H1 (cell line): Measurements from ENCODE around the gene BUB1B. TPM values are rescaled to one million over a fixed set of nuclear protein-coding genes. Genes with fewer than 3 reads are reported as not detected.

Experiments
- CTCF ChIA-PET: fragments of 300-600 bp; sonication (Branson Sonifier 250); formaldehyde crosslinking; loops from one replicate; lab custom pipeline; 2021; ENCODE audit not compliant: partially characterized antibody; lab: Charles Lee
- POLR2A ChIA-PET: fragments of 300-600 bp; sonication (Branson Sonifier 250); formaldehyde crosslinking; loops from one replicate; lab custom pipeline; 2021; ENCODE audit warnings: inconsistent platforms; ENCODE audit not compliant: partially characterized antibody; lab: Charles Lee
- DNase-seq, 2 experiments: peaks; one replicate each; pipeline versions ENCODE4 v3.0.0 to v3.0.0-alpha.2; 2010 to 2022; ENCODE audit warnings: low spot score in 2 of 2, low read depth in 1 of 2, mixed read lengths in 1 of 2
- FAIRE-seq: peaks from 2 replicates; lab custom pipeline; 2011; peaks lifted over from hg19 to GRCh38; lab: Jason Lieb, UNC
- H2AFZ ChIP-seq: 2 replicates; pipeline ENCODE4 v1.8.1; 2012; ENCODE audit warnings: low read length, inconsistent platforms
- H2AK5ac ChIP-seq: 2 replicates; pipeline ENCODE4 v1.6.1; 2013; ENCODE audit warnings: low read depth, low read length
- H2BK120ac ChIP-seq: replicated peaks from 2 replicates; pipeline ENCODE3; 2013; ENCODE audit warnings: low read depth, low read length, inconsistent platforms
- H2BK12ac ChIP-seq: 2 replicates; pipeline ENCODE4 v1.6.1; 2013; ENCODE audit warnings: low read depth, low read length
- H2BK15ac ChIP-seq: 2 replicates; pipeline ENCODE4 v1.6.1; 2013; ENCODE audit warnings: low read length
- H2BK20ac ChIP-seq: 2 replicates; pipeline ENCODE4 v1.6.1; 2013; ENCODE audit warnings: low read length
- H2BK5ac ChIP-seq: 2 replicates; pipeline ENCODE4 v1.6.1; 2013; ENCODE audit warnings: low read depth, low read length
- H3K14ac ChIP-seq: 2 replicates; pipeline ENCODE4 v1.6.1; 2013; ENCODE audit warnings: inconsistent platforms; ENCODE audit not compliant: insufficient read length
- H3K18ac ChIP-seq: 2 replicates; pipeline ENCODE4 v1.6.1; 2013; ENCODE audit warnings: low read length; ENCODE audit errors: extremely low read depth
- H3K23ac ChIP-seq: 2 replicates; pipeline ENCODE4 v1.6.1; 2013; ENCODE audit warnings: inconsistent platforms; ENCODE audit not compliant: insufficient read length
- H3K23me2 ChIP-seq: 2 replicates; pipeline ENCODE4 v1.6.1; 2013; ENCODE audit warnings: low read depth, low read length
- H3K27ac ChIP-seq: 2 replicates; pipeline ENCODE4 v1.6.1; 2011; ENCODE audit warnings: low read depth, low read length, inconsistent platforms
- H3K27me3 ChIP-seq, 4 experiments: replicated peaks in 1 of 4; 1 replicate in 1 of 4; 2 replicates in 3 of 4; pipeline versions ENCODE4 v1.6.1 to v1.8.1; 2011 to 2013; ENCODE audit warnings: low read length in 3 of 4, mild to moderate bottlenecking in 3 of 4, inconsistent platforms in 2 of 4, mixed read lengths in 2 of 4, moderate library complexity in 1 of 4; ENCODE audit not compliant: control insufficient read depth in 3 of 4, insufficient read depth in 3 of 4; ENCODE audit errors: extremely low read depth in 1 of 4
- H3K36me3 ChIP-seq, 4 experiments: 2 replicates each; pipeline versions ENCODE4 v1.6.1 to v1.8.1; 2011 to 2013; ENCODE audit warnings: mild to moderate bottlenecking in 4 of 4, low read length in 3 of 4, moderate library complexity in 2 of 4, control low read depth in 1 of 4, inconsistent platforms in 1 of 4; ENCODE audit not compliant: insufficient read depth in 4 of 4, control insufficient read depth in 2 of 4
- H3K4ac ChIP-seq: replicated peaks from 2 replicates; pipeline ENCODE3; 2013; ENCODE audit warnings: low read length, low read depth, mixed read lengths, inconsistent platforms; ENCODE audit not compliant: insufficient read length
- H3K4me1 ChIP-seq, 4 experiments: replicated peaks in 1 of 4; 1 replicate in 1 of 4; 2 replicates in 3 of 4; pipeline versions ENCODE4 v1.6.1 to v1.8.1; 2011 to 2013; ENCODE audit warnings: low read length in 3 of 4, inconsistent platforms in 2 of 4, mixed read lengths in 1 of 4; ENCODE audit not compliant: insufficient read depth in 4 of 4, control insufficient read depth in 3 of 4
- H3K4me2 ChIP-seq, 2 experiments: 2 replicates each; pipeline versions ENCODE4 v1.6.1 to v1.8.1; 2011 to 2013; ENCODE audit warnings: low read depth in 2 of 2, low read length in 2 of 2, control low read depth in 1 of 2, inconsistent platforms in 1 of 2, mild to moderate bottlenecking in 1 of 2; ENCODE audit not compliant: insufficient read depth in 1 of 2
- H3K4me3 ChIP-seq, 4 experiments: fragments of 200-600, 300-600 bp in 1 of 4; sonication (generic), shearing (Covaris generic), sonication (Bioruptor Twin) in 1 of 4; 2 replicates each; pipeline versions ENCODE4 v1.5.1 to v1.8.1; 2011 to 2016; ENCODE audit warnings: low read length in 4 of 4, low read depth in 3 of 4, control low read depth in 2 of 4, inconsistent platforms in 2 of 4, mild to moderate bottlenecking in 2 of 4, mixed read lengths in 1 of 4, moderate library complexity in 1 of 4; ENCODE audit not compliant: insufficient read depth in 2 of 4; ENCODE audit errors: extremely low read depth in 1 of 4
- H3K56ac ChIP-seq: replicated peaks from 2 replicates; pipeline ENCODE3; 2013; ENCODE audit warnings: low read depth, mild to moderate bottlenecking, mixed read lengths, low read length, inconsistent platforms; ENCODE audit not compliant: insufficient read length
- H3K79me1 ChIP-seq: 2 replicates; pipeline ENCODE4 v1.6.1; 2013; ENCODE audit warnings: low read depth, low read length, control low read depth
- H3K79me2 ChIP-seq, 2 experiments: 2 replicates each; pipeline versions ENCODE4 v1.6.1 to v1.8.1; 2012 to 2013; ENCODE audit warnings: low read length in 2 of 2, mild to moderate bottlenecking in 2 of 2, inconsistent platforms in 1 of 2; ENCODE audit not compliant: insufficient read depth in 2 of 2, control insufficient read depth in 1 of 2
- H3K9ac ChIP-seq, 4 experiments: replicated peaks in 1 of 4; 1 replicate in 1 of 4; 2 replicates in 3 of 4; pipeline versions ENCODE4 v1.6.1 to v1.8.1; 2011 to 2013; ENCODE audit warnings: low read depth in 3 of 4, low read length in 3 of 4, control low read depth in 2 of 4, mild to moderate bottlenecking in 2 of 4, moderate library complexity in 2 of 4, inconsistent platforms in 1 of 4; ENCODE audit errors: extremely low read depth in 1 of 4
- H3K9me3 ChIP-seq, 2 experiments: 2 replicates each; pipeline versions ENCODE4 v1.6.1 to v1.8.1; 2012 to 2013; ENCODE audit warnings: mild to moderate bottlenecking in 2 of 2, moderate library complexity in 2 of 2, control low read depth in 1 of 2, inconsistent platforms in 1 of 2, low read depth in 1 of 2, low read length in 1 of 2, mixed read lengths in 1 of 2; ENCODE audit not compliant: insufficient read depth in 2 of 2
- H4K20me1 ChIP-seq, 2 experiments: replicated peaks in 1 of 2; 2 replicates each; pipeline versions ENCODE3 to v1.8.1; 2011 to 2013; ENCODE audit warnings: inconsistent platforms in 2 of 2, low read length in 2 of 2, mild to moderate bottlenecking in 1 of 2; ENCODE audit not compliant: insufficient read depth in 2 of 2, control insufficient read depth in 1 of 2
- H4K5ac ChIP-seq: 2 replicates; pipeline ENCODE4 v1.6.1; 2013; ENCODE audit warnings: low read length, low read depth, mixed read lengths, inconsistent platforms; ENCODE audit not compliant: insufficient read length
- H4K8ac ChIP-seq: 2 replicates; pipeline ENCODE4 v1.8.0; 2013; ENCODE audit warnings: mild to moderate bottlenecking, moderate library complexity, low read length, inconsistent platforms; ENCODE audit not compliant: insufficient read depth; ENCODE audit errors: extremely low read depth
- H4K91ac ChIP-seq: replicated peaks from 2 replicates; pipeline ENCODE3; 2013; ENCODE audit warnings: low read length, mixed read lengths, inconsistent platforms; ENCODE audit not compliant: insufficient read length
- BCL11A ChIP-seq, 2 experiments: IDR thresholded peaks; one replicate each; pipeline ENCODE4 v1.6.1; 2011; ENCODE audit warnings: low read depth in 2 of 2, low read length in 2 of 2, mild to moderate bottlenecking in 2 of 2
- CBX5 ChIP-seq: fragments of 300-800, 300-1000 bp; sonication (generic); IDR thresholded peaks from 2 replicates; pipeline ENCODE4 v1.7.1; 2016; ENCODE audit warnings: antibody characterized with exemption, low read length, low read depth
- GTF2F1 ChIP-seq: IDR thresholded peaks from 2 replicates; pipeline ENCODE4 v1.6.1; 2012; ENCODE audit warnings: low read depth, low read length, improper control_type of control experiment, borderline replicate concordance
- HDAC2 ChIP-seq, 2 experiments: fragments of 300-600 bp in 1 of 2; sonication (generic) in 1 of 2; IDR thresholded peaks; 2 replicates each; pipeline ENCODE4 v1.6.1; 2011 to 2012; ENCODE audit warnings: low read depth in 2 of 2, low read length in 2 of 2, mild to moderate bottlenecking in 2 of 2, moderate library complexity in 2 of 2, borderline replicate concordance in 1 of 2, inconsistent platforms in 1 of 2
- JUN ChIP-seq: IDR thresholded peaks from 2 replicates; pipeline ENCODE4 v1.6.1; 2011; ENCODE audit warnings: low read depth, mild to moderate bottlenecking, improper control_type of control experiment, low read length
- JUND ChIP-seq: IDR thresholded peaks from 2 replicates; pipeline ENCODE4 v1.6.1; 2011; ENCODE audit warnings: mild to moderate bottlenecking, improper control_type of control experiment, low read length
- NRF1 ChIP-seq: IDR thresholded peaks from 2 replicates; pipeline ENCODE4 v1.6.1; 2011; ENCODE audit warnings: mild to moderate bottlenecking, low read depth, low read length, improper control_type of control experiment
- POLR2AphosphoS5 ChIP-seq: IDR thresholded peaks from 2 replicates; pipeline ENCODE4 v1.6.1; 2011; ENCODE audit warnings: low read depth, low read length
- SAP30 ChIP-seq: fragments of 300-600 bp; sonication (generic); IDR thresholded peaks from 2 replicates; pipeline ENCODE4 v1.7.1; 2012; ENCODE audit warnings: low read length, moderate library complexity, mild to moderate bottlenecking, inconsistent platforms; ENCODE audit not compliant: insufficient read depth, insufficient replicate concordance
- SP4 ChIP-seq: IDR thresholded peaks from 2 replicates; pipeline ENCODE4 v1.6.1; 2012; ENCODE audit warnings: low read length, inconsistent platforms
- TAF1 ChIP-seq: IDR thresholded peaks from 2 replicates; pipeline ENCODE4 v1.6.1; 2011; ENCODE audit warnings: mild to moderate bottlenecking, low read depth, low read length
- TCF12 ChIP-seq: IDR thresholded peaks from 2 replicates; pipeline ENCODE4 v1.6.1; 2011; ENCODE audit warnings: low read depth, mild to moderate bottlenecking, low read length
- TEAD4 ChIP-seq: IDR thresholded peaks from 2 replicates; pipeline ENCODE4 v1.6.1; 2012; ENCODE audit warnings: low read depth, low read length, inconsistent platforms, mixed read lengths
- YY1 ChIP-seq: IDR thresholded peaks from 2 replicates; pipeline ENCODE4 v1.6.1; 2011; ENCODE audit warnings: low read depth, mild to moderate bottlenecking, low read length
- WGBS, 2 experiments: shearing (Covaris generic) in 1 of 2; methylation state at CpG; one replicate each; pipeline versions ENCODE4 v1.1.6 to v1.1.7; 2013 to 2015; ENCODE audit warnings: low lambda C conversion rate in 2 of 2, mixed read lengths in 2 of 2, inconsistent platforms in 1 of 2, low coverage in 1 of 2, missing lambda C conversion rate in 1 of 2; ENCODE audit not compliant: insufficient replicate concordance in 2 of 2, insufficient coverage in 1 of 2, insufficient read length in 1 of 2; ENCODE audit errors: extremely low coverage in 1 of 2, missing lambda C conversion rate in 1 of 2; 5-methylcytosine and 5-hydroxymethylcytosine counted together
- polyA plus RNA-seq, 7 experiments: library from polyadenylated mRNA; depleted of rRNA in 3 of 7; stranded (reverse) in 5 of 7; unstranded in 2 of 7; fragments of >200 nt in 5 of 7; fragments of 200-250 nt in 2 of 7; gene quantifications; 1 replicate in 5 of 7; 2 replicates in 1 of 7; 4 replicates in 1 of 7; pipeline versions ENCODE4 v1.2.1 to v1.2.3, GENCODE V29; 2011 to 2013; ENCODE audit warnings: missing spikeins in 2 of 7, mixed read lengths in 2 of 7
- total RNA-seq: library from RNA; stranded (reverse); fragmentation: NEBNext Ultra II Directional; extraction: Animal tissue kit (Norgen Biotek cat#: 25700); gene quantifications from 2 replicates; pipeline ENCODE4 v1.2.1, GENCODE V29; 2021

BUB1B gene
- total and polyA plus RNA-seq, 2 of the 8 experiments (the other 6 are each of a cell fraction or from before 2014, with no cell fraction given): 48.9 to 144 TPM

DNA sequence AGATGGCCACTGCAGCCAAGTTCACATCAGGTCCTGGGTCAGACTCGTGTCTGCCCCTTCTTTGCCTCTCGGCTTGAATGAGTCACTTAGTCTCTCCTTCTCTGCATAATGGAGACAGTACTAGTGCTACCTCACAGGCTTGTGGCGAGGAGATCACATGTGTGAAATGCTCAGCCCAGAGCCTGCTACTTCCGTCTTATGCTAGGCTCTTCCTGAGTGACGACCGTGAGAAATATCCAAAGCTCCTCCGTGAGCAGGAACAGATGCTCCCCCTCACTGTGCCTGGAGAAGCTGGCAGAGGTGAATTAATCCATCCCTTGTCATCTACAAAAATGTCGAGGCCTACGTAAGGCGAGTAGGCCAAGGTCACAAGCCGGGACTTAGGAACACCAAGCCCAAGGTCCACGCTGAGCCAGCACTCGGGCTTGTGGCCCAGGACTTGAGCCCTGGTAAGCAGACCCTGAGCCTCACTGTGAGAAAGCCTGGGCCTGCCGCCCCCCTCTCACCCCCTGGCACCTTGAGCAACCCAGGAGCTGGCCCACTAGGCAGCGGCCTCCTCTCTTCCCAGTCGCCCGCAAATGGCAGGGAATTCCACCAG is 95.9 kb downstream of the BUB1B start:
- Histone ChIP-seq H3K79me2 (no peaks in the 10 kb centered on the region), H3K27me3 (peaks cover 9 to 31% (median 27%) of the 10 kb centered on the region in 4 experiments), H4K5ac (no peak overlapping the region), H2AK5ac (no peak overlapping the region), H2BK120ac (no peak overlapping the region), H2BK5ac (no peak overlapping the region), H3K79me1 (no peaks in the 10 kb centered on the region; the same call in 1 of the 2 replicates), H4K8ac (no peak overlapping the region), H2BK15ac (0 out of 2 replicates have a peak overlapping the region, but pooled peaks have one; percentile 29), H3K23ac (no peak overlapping the region), H2BK12ac (no peak overlapping the region), H3K4ac (no peak overlapping the region), H4K20me1 (no peaks in the 10 kb centered on the region), H3K18ac (no peak overlapping the region), H3K4me1 (peaks cover 0 to 23% (median 14%) of the 10 kb centered on the region in 4 experiments; a peak in 6 of 7 replicates), H3K14ac (no peak overlapping the region), H2AFZ (no peak overlapping the region), H3K9ac (no peak overlapping the region), H3K27ac (no peak overlapping the region), H3K4me3 (no peak overlapping the region), H4K91ac (no peak overlapping the region), H2BK20ac (no peak overlapping the region), H3K36me3 (no peaks in the 10 kb centered on the region), H3K56ac (no peak overlapping the region), H3K9me3 (no peaks in the 10 kb centered on the region), H3K23me2 (peaks cover 7% of the 10 kb centered on the region; the same call in 1 of the 2 replicates), H3K4me2 (no peak overlapping the region)
- ChIA-PET CTCF (interaction anchor here (0.9 to 46.3 kb wide), 7 partner anchors 9 to 208 kb away, joined by 3 to 1340 read pairs (median 10); partner anchors contain the start of gene PAK6), POLR2A (interaction anchor here (1.1 to 1.6 kb wide), 3 partner anchors 9 to 96 kb away, joined by 3 to 4 read pairs (median 3); partner anchors contain the start of gene BUB1B)
- FAIRE-seq (no peak), DNase-seq (no peak)
- WGBS, 2 experiments: 91% methylated on average over 17 of the region's 17 CpGs; no CpG with 5 or more reads in 1 of the 2 experiments
- no peak for TF ChIP-seq JUND
- no peak for TF ChIP-seq TCF12
- TF ChIP-seq POLR2AphosphoS5: no peak
- TF ChIP-seq SAP30: no peak
- TF ChIP-seq HDAC2 (IDR thresholded peaks at IDR 0.05; ENCODE audit: borderline replicate concordance in 1 of 2, low read depth in 2 of 2, low read length in 2 of 2): no peak
- TF ChIP-seq JUN: no peak
- TF ChIP-seq BCL11A (IDR thresholded peaks at IDR 0.05; ENCODE audit: low read depth in 2 of 2, low read length in 2 of 2): no peak
- no peak for TF ChIP-seq YY1
- no peak for TF ChIP-seq TEAD4
- no peak for TF ChIP-seq SP4
- TF ChIP-seq TAF1: no peak
- TF ChIP-seq NRF1: no peak
- no peak for TF ChIP-seq GTF2F1
- no peak for TF ChIP-seq CBX5
